DMS114 treated with DMSO at 0.1 percent for 48 hours (cell line): ENCODE measurements around the gene KRTAP10-3.

ENCODE experiments used
- DNase-seq: peaks from one replicate; lab custom pipeline; 2025; ENCODE audit not compliant: unreplicated experiment; lab: John Stamatoyannopoulos, UW

Gene KRTAP10-3

GRCh38 chr21:44530221-44530902, 28.2 kb downstream of the KRTAP10-3 start:
- DNase-seq: no peak

- DNase-seq: no peak
Measured at GRCh38 chr21:44529503-44530125, 29.0 kb downstream of the KRTAP10-3 start.

- no peak for DNase-seq
Measured at GRCh38 chr21:44529011-44529421, 29.6 kb downstream of the KRTAP10-3 start.

- DNase-seq: no peak
Measured at GRCh38 chr21:44528634-44528995, 30.0 kb downstream of the KRTAP10-3 start.

- no peak for DNase-seq
Measured at GRCh38 chr21:44527983-44528633, 30.5 kb downstream of the KRTAP10-3 start.

- no peak for DNase-seq
Measured at GRCh38 chr21:44527156-44527982, 31.2 kb downstream of the KRTAP10-3 start.

GRCh38 chr21:44526096-44526997, 32.2 kb downstream of the KRTAP10-3 start:
- no peak for DNase-seq

- DNase-seq: no peak
Measured at GRCh38 chr21:44525391-44526095, 33.1 kb downstream of the KRTAP10-3 start.

GRCh38 chr21:44524414-44525371, 33.9 kb downstream of the KRTAP10-3 start:
- DNase-seq: no peak

GRCh38 chr21:44523567-44524413, 34.8 kb downstream of the KRTAP10-3 start:
- DNase-seq: no peak

GRCh38 chr21:44522753-44523204, 35.8 kb downstream of the KRTAP10-3 start:
- no peak for DNase-seq

- no peak for DNase-seq
Measured at GRCh38 chr21:44521928-44522752, 36.5 kb downstream of the KRTAP10-3 start.

GRCh38 chr21:44521301-44521927, 37.2 kb downstream of the KRTAP10-3 start:
- no peak for DNase-seq

GRCh38 chr21:44520326-44521300, 38.0 kb downstream of the KRTAP10-3 start:
- no peak for DNase-seq
